GM19452 (cell line): Measurements from ENCODE around the gene PPP2R3B.
"Not testable (repeated sequence)": the region's sequence is repeated elsewhere in the genome, so short reads cannot be mapped to it uniquely, and the experiment has no call there.

ENCODE experiments used
- ATAC-seq: cut with Tn5 transposase; IDR thresholded peaks from one replicate; pipeline ENCODE4 v1.9.1; 2021; ENCODE audit not compliant: unreplicated experiment

The PPP2R3B gene

GRCh38 chrX:386768-387575 is at the start of gene PPP2R3B:
Gene PPP2R3B, minus strand, starts transcription at chrX:386907. Its CDS starts 216 bp downstream, at chrX:386691.
- ATAC-seq: peak; percentile 87

DNA sequence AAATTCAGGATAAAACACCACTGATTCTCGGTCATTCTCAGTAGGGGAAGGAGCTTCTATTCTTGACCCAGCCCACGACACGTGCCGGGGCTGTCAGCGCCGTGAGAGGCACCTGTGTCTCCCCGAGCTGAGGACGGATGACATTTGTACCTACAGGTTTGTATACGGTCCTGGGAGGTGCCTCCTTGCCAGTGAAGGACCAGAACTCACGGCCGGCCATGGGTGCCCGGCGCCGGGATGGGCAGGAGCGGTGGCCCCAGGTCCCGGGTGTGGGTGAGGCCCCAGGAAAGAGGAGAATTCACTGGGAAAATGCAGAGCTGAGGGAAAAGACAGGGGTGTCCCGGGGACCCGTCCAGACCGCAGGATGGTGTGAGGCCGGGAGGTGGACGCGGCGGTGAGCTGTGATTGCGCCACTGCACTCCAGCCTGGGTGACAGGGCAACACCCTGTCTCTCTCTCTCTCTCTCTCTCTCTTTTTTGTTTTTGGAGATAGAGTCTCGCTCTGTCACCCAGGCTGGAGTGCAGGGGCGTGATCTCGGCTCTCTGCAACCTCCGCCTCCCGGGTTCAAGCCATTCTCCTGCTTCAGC is 48.9 kb upstream of the PPP2R3B start:
- ATAC-seq: no peak

DNA sequence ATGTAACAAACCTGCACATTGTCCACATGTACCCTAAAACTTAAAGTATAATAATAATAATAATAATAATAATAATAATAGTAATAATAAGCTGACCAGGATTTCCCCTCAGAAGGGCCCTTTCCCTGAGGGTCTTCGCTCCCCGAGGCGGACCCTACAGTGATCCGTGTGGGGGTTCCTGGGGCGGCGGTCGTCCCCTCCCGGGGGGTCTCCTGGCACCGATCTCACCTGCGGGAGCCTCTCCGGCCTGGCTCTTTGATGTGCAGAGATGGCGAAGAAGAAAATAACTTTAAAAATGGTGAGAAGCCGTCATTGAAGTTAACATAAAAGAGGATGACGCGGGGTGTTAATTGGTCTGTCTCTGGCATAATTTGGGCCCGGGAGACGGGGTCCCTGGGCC is 48.2 kb upstream of the PPP2R3B start:
- no peak for ATAC-seq

DNA sequence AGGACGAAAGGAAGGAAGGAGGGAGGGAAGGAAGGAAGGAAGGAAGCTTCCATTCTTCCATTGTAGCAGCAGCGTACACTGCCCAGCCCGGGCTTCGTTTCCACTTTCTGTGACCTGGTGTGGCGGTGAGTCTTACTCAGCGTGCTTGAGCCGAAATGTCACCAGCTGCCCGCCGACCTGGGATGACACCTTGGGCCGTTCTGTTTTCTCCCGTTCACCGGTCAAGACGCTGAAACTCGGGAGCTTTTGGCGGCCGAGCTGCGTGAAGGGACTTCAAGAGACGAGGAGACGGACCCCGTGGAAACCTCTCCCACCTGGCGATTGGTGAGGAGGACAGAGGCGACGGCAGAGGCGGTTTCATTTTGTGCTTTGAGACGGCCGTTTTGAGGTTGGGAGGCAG is 47.1 kb upstream of the PPP2R3B start:
- ATAC-seq: no peak

GRCh38 chrX:432666-433065 is 46.0 kb upstream of the PPP2R3B start:
- not testable (repeated sequence) for ATAC-seq

GRCh38 chrX:431492-432111 is 44.9 kb upstream of the PPP2R3B start:
- no peak for ATAC-seq

DNA sequence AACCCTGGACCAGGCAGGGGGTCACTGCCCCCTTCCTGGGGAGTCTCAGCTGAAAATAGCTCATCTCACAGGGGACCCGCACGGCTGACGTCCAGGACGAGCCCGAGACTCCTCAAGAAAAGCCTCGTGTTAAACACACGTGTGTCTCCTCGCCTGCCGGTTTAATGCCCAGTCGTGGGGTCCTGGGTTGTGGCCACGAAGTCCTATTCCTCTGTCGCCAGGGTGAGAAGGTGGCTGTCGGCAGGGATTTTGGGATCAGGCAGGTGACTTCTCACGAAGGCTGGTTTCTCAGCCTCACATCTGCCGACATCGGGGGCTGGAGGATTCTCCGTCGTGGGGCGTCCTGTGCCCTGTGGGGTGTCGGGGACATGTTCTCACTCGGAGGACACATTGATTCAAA is 44.3 kb upstream of the PPP2R3B start:
- no peak for ATAC-seq

- ATAC-seq: no peak
Measured at GRCh38 chrX:429266-429825, 42.6 kb upstream of the PPP2R3B start.

- no peak for ATAC-seq
Measured at GRCh38 chrX:427812-428725, 41.4 kb upstream of the PPP2R3B start.

- no peak for ATAC-seq
Measured at GRCh38 chrX:426881-427280, 40.2 kb upstream of the PPP2R3B start.

GRCh38 chrX:425056-425455 is 38.3 kb upstream of the PPP2R3B start:
- ATAC-seq: no peak

DNA sequence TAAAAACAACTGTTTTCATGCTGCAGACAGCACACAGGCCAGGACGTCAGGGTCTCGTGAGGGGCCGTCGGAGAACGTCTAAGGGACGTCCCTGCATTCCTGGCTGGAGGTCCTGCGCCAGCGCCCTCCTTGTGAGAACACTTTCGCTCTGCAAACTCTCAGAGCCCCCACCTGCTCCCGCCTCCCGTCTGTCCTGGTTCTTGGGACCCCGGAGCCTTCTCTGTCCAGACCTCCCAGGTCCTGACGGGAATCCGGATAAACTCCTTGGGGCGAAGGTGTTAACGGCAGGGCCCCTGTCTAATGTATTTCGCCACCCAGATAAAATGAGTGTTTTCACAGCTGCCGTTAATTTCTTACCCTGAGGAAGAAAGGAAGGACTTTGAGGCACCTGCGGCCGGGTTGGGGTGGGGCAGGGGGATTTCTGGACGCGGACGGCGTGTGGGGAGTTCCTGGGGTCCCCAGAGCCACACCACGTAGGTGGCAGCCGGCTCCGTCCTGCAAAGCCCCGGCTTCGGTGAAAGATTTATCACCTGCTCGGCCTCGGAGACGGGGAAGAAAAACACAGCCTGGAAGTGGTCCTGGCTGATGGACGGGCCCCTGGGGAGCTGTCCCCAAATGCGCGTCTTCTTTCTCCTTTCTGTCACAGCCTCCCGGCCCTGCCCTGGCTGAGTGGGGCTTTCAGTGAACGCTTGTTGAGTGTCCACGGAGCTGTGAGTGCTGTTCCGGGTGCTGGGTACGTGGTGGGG is 35.1 kb upstream of the PPP2R3B start:
- ATAC-seq: no peak

DNA sequence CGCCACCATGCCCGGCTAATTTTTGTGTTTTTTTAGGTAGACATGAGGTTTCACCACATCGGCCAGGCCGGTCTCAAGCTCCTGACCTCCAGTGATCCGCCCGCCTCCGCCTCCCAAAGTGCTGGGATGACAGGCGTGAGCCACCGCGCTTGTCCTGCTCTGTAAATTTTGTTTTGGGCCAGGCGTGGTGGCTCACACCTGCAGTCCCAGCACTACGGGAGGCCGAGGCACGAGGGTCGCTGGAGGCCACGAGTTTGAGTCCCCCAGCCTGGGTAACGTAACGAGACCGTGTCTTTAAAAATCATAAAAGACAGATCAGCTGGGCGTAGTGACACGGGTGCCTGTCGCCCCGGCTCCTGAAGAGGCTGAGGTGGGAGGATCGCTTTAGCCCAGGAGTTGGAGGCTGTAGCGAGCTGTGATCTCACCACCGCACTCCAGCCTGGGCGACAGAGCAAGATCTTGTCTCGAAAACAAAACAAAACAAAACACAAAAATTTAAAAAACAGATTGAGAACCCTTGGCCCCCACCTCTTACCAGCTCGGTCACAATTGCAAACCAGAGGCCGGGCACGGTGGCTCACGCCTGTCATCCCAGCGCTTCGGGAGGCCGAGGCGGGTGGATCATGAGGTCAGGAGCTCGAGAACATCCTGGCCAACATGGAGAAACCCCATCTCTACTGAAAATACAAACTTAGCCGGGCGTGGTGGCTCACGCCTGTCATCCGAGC is 34.0 kb upstream of the PPP2R3B start:
- no peak for ATAC-seq

DNA sequence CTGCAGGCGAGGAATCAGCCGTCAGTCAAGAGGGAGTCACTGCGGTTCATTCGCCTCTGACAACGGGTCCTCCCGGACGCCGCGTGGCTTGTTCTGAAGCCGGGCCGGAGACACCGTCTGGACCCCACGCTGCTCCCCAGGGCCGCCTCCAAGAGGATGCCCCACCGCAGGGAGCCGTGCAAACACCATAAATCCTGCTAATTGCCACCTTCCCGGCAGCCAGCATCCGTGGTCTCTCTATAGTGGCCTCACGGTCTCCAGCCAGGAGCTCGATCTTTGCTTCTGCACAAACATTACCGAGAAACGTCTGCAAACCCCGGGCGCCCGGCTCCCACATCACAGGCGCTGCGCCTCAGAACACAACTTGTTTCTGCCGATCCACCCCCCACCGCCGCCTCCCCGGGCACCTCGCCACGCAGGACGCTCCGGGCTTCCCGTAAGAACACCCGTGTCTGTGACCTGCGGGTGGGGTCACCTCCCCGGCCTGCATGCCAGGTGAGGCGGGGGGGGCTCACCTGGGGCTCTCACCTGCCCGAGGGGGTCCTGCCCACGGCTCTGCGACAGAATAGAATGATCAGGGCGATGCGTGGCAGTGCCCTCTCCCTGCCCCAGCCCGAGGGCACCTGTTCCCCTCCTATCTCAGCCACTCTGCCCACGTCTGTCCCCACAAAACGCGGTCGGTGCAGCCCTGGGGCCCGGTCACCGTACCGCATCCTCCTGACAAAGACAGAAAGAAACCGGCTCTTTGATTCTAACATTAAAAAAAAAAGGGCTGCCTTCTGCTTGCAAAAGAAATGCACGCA is 32.4 kb upstream of the PPP2R3B start:
- no peak for ATAC-seq

DNA sequence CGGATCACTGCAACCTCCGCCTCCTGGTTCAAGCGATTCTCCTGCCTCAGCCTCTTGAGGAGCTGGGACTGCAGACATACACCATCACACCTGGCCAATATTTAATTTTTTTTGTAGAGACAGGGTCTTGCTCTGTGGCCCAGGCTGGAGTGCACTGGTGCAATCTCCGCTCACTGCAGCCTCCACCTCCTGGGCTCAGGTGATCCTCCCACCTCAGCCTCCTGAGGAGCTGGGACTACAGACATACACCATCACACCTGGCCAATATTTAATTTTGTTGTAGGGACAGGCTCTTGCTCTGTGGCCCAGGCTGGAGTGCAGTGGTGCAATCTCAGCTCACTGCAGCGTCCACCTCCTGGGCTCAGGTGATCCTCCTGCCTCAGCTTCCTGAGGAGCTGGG is 28.8 kb upstream of the PPP2R3B start:
- not testable (repeated sequence) for ATAC-seq

DNA sequence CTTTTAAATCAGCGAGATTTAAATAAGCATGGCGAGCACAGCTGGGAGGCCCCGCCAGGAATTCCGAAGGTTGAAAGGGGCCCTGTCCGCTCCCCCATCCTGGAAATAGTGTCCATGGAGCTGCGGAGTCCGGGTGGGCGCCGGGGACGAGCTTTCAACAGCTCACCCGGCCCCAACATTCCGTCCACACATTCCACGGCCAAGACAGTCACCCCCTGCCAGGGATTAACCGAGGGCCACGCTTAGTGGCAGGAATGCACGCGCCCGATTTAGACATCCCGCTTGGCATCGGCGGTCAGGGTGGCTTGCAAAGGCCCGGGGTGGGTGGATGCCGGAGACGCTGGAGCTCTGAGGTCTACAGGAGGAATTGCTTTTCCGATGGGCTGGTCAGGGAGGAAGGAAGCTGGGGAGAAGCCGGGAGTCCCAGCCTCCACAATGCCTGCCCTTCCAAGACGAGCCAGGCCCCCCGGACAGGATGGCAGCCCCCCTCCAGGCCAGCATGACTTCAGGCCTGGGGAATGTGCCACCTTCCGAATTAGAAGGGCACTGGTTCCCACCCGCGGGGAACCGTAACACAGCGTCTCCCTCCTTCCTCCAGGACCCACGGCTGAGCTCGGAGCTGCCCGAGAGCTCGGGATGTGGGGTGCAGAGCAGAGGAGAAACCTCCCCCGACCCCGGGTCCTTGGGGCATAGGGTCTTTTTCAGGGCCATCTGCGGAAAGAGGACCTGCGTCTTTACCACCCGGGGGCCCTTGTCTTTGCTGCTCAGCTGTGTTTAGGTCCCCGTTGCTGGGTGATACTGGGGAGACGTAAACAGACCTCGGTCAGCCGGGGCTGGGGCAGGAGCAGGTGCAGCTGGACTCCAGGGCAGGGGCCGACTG is 26.9 kb upstream of the PPP2R3B start:
- ATAC-seq: no peak

DNA sequence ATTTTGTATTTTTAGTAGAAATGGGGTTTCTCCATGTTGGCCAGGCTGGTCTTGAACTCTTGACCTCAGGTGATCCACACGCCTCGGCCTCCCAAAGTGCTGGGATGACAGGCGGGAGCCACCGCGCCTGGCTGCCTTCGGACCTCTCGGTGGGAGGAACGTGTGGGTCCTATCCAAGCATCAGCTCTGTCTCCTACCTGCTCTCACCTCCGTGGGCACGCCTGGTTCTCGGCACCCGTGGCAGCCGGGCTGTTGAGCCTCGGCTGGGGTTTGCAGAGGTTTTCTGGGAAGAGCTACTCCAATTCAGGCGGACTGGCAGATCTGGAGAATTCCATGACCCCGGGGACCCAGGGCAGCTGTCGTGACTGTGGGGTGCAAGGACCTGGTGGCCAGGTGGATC is 23.6 kb upstream of the PPP2R3B start:
- ATAC-seq: no peak

DNA sequence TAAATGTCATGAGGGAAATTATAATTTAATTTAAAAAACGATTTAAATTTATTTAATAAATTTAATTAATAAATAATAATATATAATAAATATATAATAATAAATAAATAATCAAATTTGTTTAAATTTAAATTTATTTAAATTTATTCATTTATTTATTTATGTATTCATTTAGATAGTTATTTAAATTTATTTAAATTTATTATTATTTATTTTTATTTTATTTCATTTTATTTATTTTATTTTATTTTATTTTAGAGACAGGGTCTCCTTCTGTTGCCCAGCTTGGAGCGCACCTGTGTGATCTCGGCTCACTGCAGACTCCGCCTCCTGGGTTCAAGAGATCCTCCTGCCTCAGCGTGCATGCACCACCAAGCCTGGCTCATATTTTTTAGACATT is 18.4 kb upstream of the PPP2R3B start:
- no peak for ATAC-seq
